Measurements from ENCODE around the gene SPATA21. TPM values are rescaled to one million over a fixed set of nuclear protein-coding genes. Genes with fewer than 3 reads are reported as not detected.

SPATA21 gene
- total and polyA plus RNA-seq, 2 experiments from 2014 or later, result 2.6 TPM; not detected in 1

GRCh38 chr1:16413191-16413590, 24.0 kb downstream of the SPATA21 start:
- H4K20me1 ChIP-seq (replicated peaks; ENCODE audit: insufficient read depth), result no peaks in the 10 kb centered on the region
- no peaks in the 10 kb centered on the region for H3K9me3 Mint-ChIP-seq
- H3K27me3 Mint-ChIP-seq (ENCODE audit: insufficient read depth, low read depth, poor library complexity), result peaks cover 8% of the 10 kb centered on the region
- DNase-seq (ENCODE audit: low spot score), result no peak
- no peak overlapping the region for H3K4me2 ChIP-seq
- no peak overlapping the region for H3K27ac Mint-ChIP-seq
- H3K36me3 Mint-ChIP-seq (ENCODE audit: low read depth), result no peaks in the 10 kb centered on the region; the same call in 2 of the 3 replicates
- ATAC-seq, result no peak
- TF ChIP-seq JUNB (IDR thresholded peaks at IDR 0.05; ENCODE audit: unreplicated experiment), result no peak
- TF ChIP-seq NANOG (IDR thresholded peaks at IDR 0.05; ENCODE audit: borderline replicate concordance), result no peak
- no peak for TF ChIP-seq POLR2AphosphoS5 (IDR thresholded peaks at IDR 0.05; ENCODE audit: low read depth)
- TF ChIP-seq REST (IDR thresholded peaks at IDR 0.05; ENCODE audit: unreplicated experiment), result no peak
- TF ChIP-seq CREB1 (CRISPR knock-in tag; IDR thresholded peaks at IDR 0.05; ENCODE audit: low read depth), result no peak
- no peak for TF ChIP-seq EZH2phosphoT487 (IDR thresholded peaks at IDR 0.05; ENCODE audit: unreplicated experiment)
- TF ChIP-seq ZNF331 (CRISPR knock-in tag; IDR thresholded peaks at IDR 0.05; ENCODE audit: low read depth), result no peak
- no peak for TF ChIP-seq ZNF462 (CRISPR knock-in tag; IDR thresholded peaks at IDR 0.05)
- TF ChIP-seq STAT1 (IDR thresholded peaks at IDR 0.05; ENCODE audit: unreplicated experiment), result no peak
- TF ChIP-seq CTCF (conservative IDR thresholded peaks at IDR 0.05; ENCODE audit: low read depth in 2 of 2), result no peak
- TF ChIP-seq ZNF114 (CRISPR knock-in tag; IDR thresholded peaks at IDR 0.05), result no peak
- TF ChIP-seq ETS1 (IDR thresholded peaks at IDR 0.05), result no peak
- no peak for TF ChIP-seq EZH2 (IDR thresholded peaks at IDR 0.05; ENCODE audit: low read depth, unreplicated experiment)
- no peaks in the 10 kb centered on the region for H3K36me3 ChIP-seq (ENCODE audit: insufficient read depth)
- H3K4me3 Mint-ChIP-seq, result no peak overlapping the region
- no peaks in the 10 kb centered on the region for H3K9me2 ChIP-seq (ENCODE audit: insufficient read depth)
- H3K4me1 Mint-ChIP-seq, result peaks cover 6% of the 10 kb centered on the region; the same call in 2 of the 3 replicates
- H3F3A ChIP-seq (replicated peaks; ENCODE audit: low read depth), result no peaks in the 10 kb centered on the region
- H3K27ac ChIP-seq (ENCODE audit: low read depth), result no peak overlapping the region
- H2AFZ ChIP-seq, result no peak overlapping the region
- H3K79me2 ChIP-seq (replicated peaks; ENCODE audit: insufficient read depth), result no peaks in the 10 kb centered on the region
- no peaks in the 10 kb centered on the region for H3K4me1 ChIP-seq (ENCODE audit: insufficient read depth)
- H3K27me3 ChIP-seq (ENCODE audit: insufficient read depth), result no peaks in the 10 kb centered on the region
- H3K4me3 ChIP-seq, result no peak overlapping the region
